Gastrocnemius medialis (tissue), 4 donors: ENCODE data around the gene SKIDA1. TPM values are rescaled to one million over a fixed set of nuclear protein-coding genes. Genes with fewer than 3 reads are reported as not detected.

Source experiments
- ATAC-seq, 2 donors: fragments of 150-250 bp; one replicate each; pipeline ENCODE4 v1.9.1; 2016
- DNase-seq, 2 donors: peaks; one replicate each; pipeline ENCODE4 v3.0.0-alpha.2; 2019
- H3K27ac ChIP-seq, 4 donors: fragments of 200-600 bp; sonication (generic); 1 replicate in 1 of 4; 2 replicates in 3 of 4; pipeline ENCODE4 v1.5.1; 2016 to 2018; ENCODE audit warnings: mild to moderate bottlenecking in 2 of 4, moderate library complexity in 1 of 4
- H3K27me3 ChIP-seq, 3 donors: fragments of 200-600 bp; sonication (generic) in 2 of 3; 1 replicate in 1 of 3; 2 replicates in 2 of 3; pipeline versions ENCODE4 v1.5.1 to v1.6.0; 2016 to 2019; ENCODE audit warnings: mild to moderate bottlenecking in 1 of 3, moderate library complexity in 1 of 3
- H3K36me3 ChIP-seq, 2 donors: fragments of 200-600 bp; sonication (generic) in 1 of 2; one replicate each; pipeline ENCODE4 v1.5.1; 2017 to 2018
- H3K4me1 ChIP-seq, 2 donors: fragments of 200-600 bp; sonication (generic) in 1 of 2; one replicate each; pipeline ENCODE4 v1.5.1; 2016 to 2017; ENCODE audit warnings: mild to moderate bottlenecking in 2 of 2
- H3K4me3 ChIP-seq, 4 donors: fragments of 200-600 bp; sonication (generic) in 3 of 4; 1 replicate in 1 of 4; 2 replicates in 3 of 4; pipeline ENCODE4 v1.5.1; 2016 to 2019; ENCODE audit warnings: mild to moderate bottlenecking in 2 of 4
- H3K9me3 ChIP-seq, 3 donors: fragments of 200-600 bp; sonication (generic) in 2 of 3; 1 replicate in 1 of 3; 2 replicates in 2 of 3; pipeline ENCODE4 v1.5.1; 2016 to 2019
- CTCF ChIP-seq, 5 experiments: fragments of 450-650 bp in 3 of 5; fragments of 200-600 bp in 2 of 5; sonication (generic) in 2 of 5; IDR thresholded peaks in 4 of 5; conservative IDR thresholded peaks in 1 of 5; 1 replicate in 4 of 5; 2 replicates in 1 of 5; pipeline ENCODE4 v1.5.1; 2016 to 2019; ENCODE audit warnings: antibody characterized with exemption in 5 of 5, mild to moderate bottlenecking in 3 of 5, moderate library complexity in 3 of 5
- POLR2A ChIP-seq, 2 donors: fragments of 450-650 bp; IDR thresholded peaks; one replicate each; pipeline ENCODE4 v1.6.1; 2017; ENCODE audit warnings: antibody characterized with exemption in 2 of 2, mild to moderate bottlenecking in 2 of 2, moderate library complexity in 2 of 2
- in situ Hi-C, 4 donors: fragments of 200-750 bp; cut with MboI; loops; one replicate each; pipeline versions ENCODE4 v1.15.0 to v1.8.0; 2017; ENCODE audit warnings: low sequenced_read_pairs in 4 of 4
- intact Hi-C: fragments of 100-400 bp; cut with DNase I; formaldehyde crosslinking; loops from one replicate; pipeline ENCODE4 v1.15.1; 2023; ENCODE audit warnings: low total_unique reads
- total RNA-seq, 4 donors: library from RNA; depleted of rRNA; stranded (reverse); fragments of >200 nt; gene quantifications; one replicate each; pipeline versions ENCODE4 v1.1.0 to v1.2.3, GENCODE V29; 2016

Gene SKIDA1
- total RNA-seq, 4 donors from 2014 or later = 0.09 TPM; not detected in 3

- Histone ChIP-seq H3K9me3 (no peaks in the 10 kb centered on the region), H3K27ac (peak overlapping the region in 3 of 4 donors; percentile 13 to 61 (median 58)), H3K4me3 (peak overlapping the region; percentile 59 to 84 (median 70)), H3K4me1 (peaks cover 4 to 29% of the 10 kb centered on the region in 2 donors), H3K27me3 (peaks cover 0 to 39% (median 36%) of the 10 kb centered on the region in 3 donors), H3K36me3 (no peaks in the 10 kb centered on the region)
- TF ChIP-seq CTCF (IDR thresholded peaks at IDR 0.05 in 4 of 5, conservative IDR thresholded peaks at IDR 0.05 in 1 of 5) = no peak
- TF ChIP-seq POLR2A (IDR thresholded peaks at IDR 0.05) = no peak
- ATAC-seq (peak; percentile 8 to 16), DNase-seq (no peak)
- intact Hi-C loops = loop anchor here (1.0 to 10.0 kb wide), 5 partner anchors 218 to 940 kb away; partner anchors contain the start of gene DNAJC1
- in situ Hi-C loops = loop anchor here (5.0 to 25.0 kb wide), 7 partner anchors 208 to 1492 kb away; no protein-coding TSS in a partner anchor
These were observed 30.3 kb downstream of the SKIDA1 start for GRCh38 chr10:21495002-21495751.

- H3K36me3 ChIP-seq = no peaks in the 10 kb centered on the region
- in situ Hi-C loops (loop anchor here (5.0 to 25.0 kb wide), 7 partner anchors 207 to 1493 kb away; no protein-coding TSS in a partner anchor), intact Hi-C loops (loop anchor here (1.0 to 10.0 kb wide), 5 partner anchors 217 to 940 kb away; partner anchors contain the start of gene DNAJC1)
- DNase-seq = no peak
- peak overlapping the region; percentile 59 to 84 (median 70) for H3K4me3 ChIP-seq
- H3K4me1 ChIP-seq = peaks cover 4 to 29% of the 10 kb centered on the region in 2 donors
- ATAC-seq = no peak
- H3K27me3 ChIP-seq = peaks cover 0 to 31% (median 30%) of the 10 kb centered on the region in 3 donors
- no peaks in the 10 kb centered on the region for H3K9me3 ChIP-seq
- H3K27ac ChIP-seq = peak overlapping the region in 3 of 4 donors; percentile 13 to 61 (median 58)
- TF ChIP-seq CTCF (IDR thresholded peaks at IDR 0.05 in 4 of 5, conservative IDR thresholded peaks at IDR 0.05 in 1 of 5) (no peak), POLR2A (IDR thresholded peaks at IDR 0.05) (no peak)
These were observed 31.1 kb downstream of the SKIDA1 start for GRCh38 chr10:21494191-21495001.

GRCh38 chr10:21493784-21494183 is 31.7 kb downstream of the SKIDA1 start:
- no peaks in the 10 kb centered on the region for H3K9me3 ChIP-seq
- peak overlapping the region in 1 of 4 donors; percentile 13 for H3K27ac ChIP-seq
- ATAC-seq (no peak), DNase-seq (no peak)
- in situ Hi-C loops = loop anchor here (5.0 to 25.0 kb wide), 7 partner anchors 206 to 1494 kb away; no protein-coding TSS in a partner anchor
- no peaks in the 10 kb centered on the region for H3K36me3 ChIP-seq
- H3K4me3 ChIP-seq = peak overlapping the region in 3 of 4 donors; percentile 66 to 84 (median 74)
- H3K4me1 ChIP-seq = peaks cover 5 to 29% of the 10 kb centered on the region in 2 donors
- H3K27me3 ChIP-seq = peaks cover 0 to 28% (median 25%) of the 10 kb centered on the region in 3 donors
- TF ChIP-seq CTCF (IDR thresholded peaks at IDR 0.05 in 4 of 5, conservative IDR thresholded peaks at IDR 0.05 in 1 of 5) (no peak), POLR2A (IDR thresholded peaks at IDR 0.05) (no peak)
- intact Hi-C loops = loop anchor here (10.0 kb wide), 2 partner anchors 731 to 941 kb away; no protein-coding TSS in a partner anchor

- Histone ChIP-seq H3K4me1 (peaks cover 6 to 27% of the 10 kb centered on the region in 2 donors), H3K4me3 (no peak overlapping the region), H3K9me3 (no peaks in the 10 kb centered on the region), H3K27me3 (peaks cover 0 to 18% (median 16%) of the 10 kb centered on the region in 3 donors), H3K36me3 (no peaks in the 10 kb centered on the region), H3K27ac (no peak overlapping the region)
- ATAC-seq (no peak), DNase-seq (no peak)
- TF ChIP-seq CTCF (IDR thresholded peaks at IDR 0.05 in 4 of 5, conservative IDR thresholded peaks at IDR 0.05 in 1 of 5) (no peak), POLR2A (IDR thresholded peaks at IDR 0.05) (no peak)
- intact Hi-C loops = loop anchor here (10.0 kb wide), 2 partner anchors 732 to 942 kb away; no protein-coding TSS in a partner anchor
- in situ Hi-C loops = loop anchor here (5.0 to 25.0 kb wide), 7 partner anchors 205 to 1495 kb away; no protein-coding TSS in a partner anchor
These were observed 33.1 kb downstream of the SKIDA1 start for GRCh38 chr10:21492421-21492820.
